Muscle of back (tissue), 11 donors: Measurements from ENCODE around the gene PCDH9. TPM values are rescaled to one million over a fixed set of nuclear protein-coding genes. Genes with fewer than 3 reads are reported as not detected.

Experiments used
- DNase-seq, 3 donors: peaks; one replicate each; pipeline versions ENCODE4 v3.0.0 to v3.0.0-alpha.2; 2013
- polyA plus RNA-seq, 10 donors: library from polyadenylated mRNA; unstranded; fragments of 120-200 nt; gene quantifications; one replicate each; pipeline ENCODE4 v1.2.1, GENCODE V29; 2013; ENCODE audit not compliant: insufficient read length in 10 of 10

Gene PCDH9
- polyA plus RNA-seq, 10 donors, result 2.1 to 5.4 (median 3.2) TPM

GRCh38 chr13:66357463-66357862 is 872.7 kb downstream of the PCDH9 start:
- DNase-seq, result no peak

GRCh38 chr13:66354879-66355751 is 875.0 kb downstream of the PCDH9 start:
- no peak for DNase-seq

- peak in 2 of 3 donors; percentile 26 to 37 for DNase-seq
These were observed 876.5 kb downstream of the PCDH9 start for GRCh38 chr13:66353664-66354063.

DNA sequence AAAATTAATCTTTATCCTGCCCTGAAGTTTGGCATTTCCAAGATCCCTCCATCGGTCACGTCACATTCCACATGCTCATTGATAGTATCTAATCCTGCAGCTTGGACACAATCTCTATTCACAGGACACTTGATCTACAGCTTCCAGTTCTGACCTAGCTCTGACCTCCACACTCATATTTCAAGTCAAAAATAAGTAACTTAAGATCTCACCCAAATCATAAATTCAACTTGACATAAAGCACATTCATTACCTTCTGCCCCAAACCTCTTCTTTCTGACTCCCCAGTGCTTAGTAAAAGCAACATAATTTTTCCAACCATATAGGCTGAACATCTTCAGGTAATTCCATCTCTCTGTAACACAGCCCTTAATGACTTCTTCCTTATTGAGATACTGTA is 880.2 kb downstream of the PCDH9 start:
- no peak for DNase-seq

DNA sequence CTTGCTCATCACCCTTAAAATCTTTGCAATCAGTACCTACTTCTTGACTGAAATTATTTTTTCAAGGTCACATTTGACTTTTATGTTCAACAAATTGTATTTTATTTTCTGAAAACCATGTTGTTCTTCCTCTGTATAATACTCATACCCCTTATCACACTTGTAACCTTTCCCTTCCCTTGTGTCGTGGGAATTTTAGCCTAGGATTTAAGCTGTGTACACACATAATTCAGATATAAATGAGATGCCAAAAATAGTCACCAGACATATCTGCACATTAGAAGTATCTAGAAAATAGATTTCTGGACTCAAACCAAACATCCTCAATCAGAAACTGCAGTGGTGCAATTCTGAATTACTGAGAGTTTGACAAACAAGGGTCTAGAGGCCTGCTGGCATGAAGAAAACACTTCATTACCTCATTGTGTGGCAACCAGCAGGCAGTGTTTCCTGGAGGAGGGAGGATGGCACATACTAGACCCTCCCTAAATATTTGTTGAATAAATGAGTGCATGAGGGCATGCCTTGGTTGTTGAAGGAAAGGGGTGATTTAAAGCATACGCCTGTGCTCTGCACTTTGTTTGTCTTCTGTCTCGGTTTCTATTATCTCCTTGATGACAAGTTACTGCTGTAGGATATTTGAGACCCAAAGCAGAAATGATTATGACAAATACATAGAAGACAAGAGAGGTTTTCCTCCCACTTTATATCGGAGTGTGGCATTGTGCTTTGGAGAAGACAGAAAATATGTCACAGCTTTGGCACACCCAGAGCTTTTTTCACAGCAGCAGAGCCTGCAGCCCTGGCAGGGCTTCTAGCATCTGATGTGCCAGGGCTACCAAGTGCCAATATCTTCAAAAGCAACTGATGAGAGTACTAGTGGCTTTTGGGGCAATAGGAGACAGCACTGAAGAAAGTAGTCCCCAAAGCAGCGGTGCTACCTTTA is 881.1 kb downstream of the PCDH9 start:
- peak in 1 of 3 donors; percentile 6 for DNase-seq

- no peak for DNase-seq
These were observed 882.5 kb downstream of the PCDH9 start for GRCh38 chr13:66347486-66348117.

- no peak for DNase-seq
These were observed 884.2 kb downstream of the PCDH9 start for GRCh38 chr13:66345971-66346370.

GRCh38 chr13:66345518-66345810 is 884.7 kb downstream of the PCDH9 start:
- DNase-seq, result no peak

DNA sequence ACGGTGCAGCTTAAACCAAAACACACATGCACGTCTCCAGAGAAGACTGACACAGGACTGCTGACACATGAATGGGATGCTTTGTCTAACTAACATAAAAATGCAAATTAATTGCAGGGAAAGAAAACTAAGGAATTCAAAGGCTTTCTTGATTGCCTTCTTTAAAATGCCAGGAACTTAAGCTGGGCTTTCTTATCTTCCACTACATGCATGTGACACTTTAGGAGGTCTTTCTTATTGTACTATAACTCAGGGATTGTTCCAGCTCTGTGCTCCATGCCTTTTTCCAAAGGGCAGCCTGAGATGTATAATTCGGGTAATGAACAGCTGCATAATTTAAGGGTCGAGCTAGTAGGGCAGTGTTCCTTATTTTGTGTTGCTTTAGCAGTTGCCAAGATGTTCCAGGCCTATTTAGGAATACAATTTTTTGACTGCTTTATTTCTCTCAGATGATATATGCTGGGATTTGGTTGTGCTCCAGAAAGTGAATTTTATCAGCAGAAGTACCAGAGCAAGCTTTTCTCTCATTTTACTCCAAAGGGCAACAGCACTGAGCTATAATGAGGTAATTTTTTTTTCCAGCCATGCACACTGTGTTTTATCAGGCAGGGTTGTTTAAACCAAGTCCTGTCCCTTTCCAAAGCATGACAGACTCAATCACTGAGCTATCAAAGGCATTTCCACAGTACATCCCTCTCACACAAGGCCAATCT is 885.2 kb downstream of the PCDH9 start:
- peak in 2 of 3 donors; percentile 10 to 44 for DNase-seq

- DNase-seq, result no peak
These were observed 886.8 kb downstream of the PCDH9 start for GRCh38 chr13:66343224-66343828.

- no peak for DNase-seq
These were observed 888.3 kb downstream of the PCDH9 start for GRCh38 chr13:66341635-66342377.

- no peak for DNase-seq
These were observed 890.9 kb downstream of the PCDH9 start for GRCh38 chr13:66339214-66339613.

GRCh38 chr13:66338542-66338941 is 891.6 kb downstream of the PCDH9 start:
- no peak for DNase-seq

DNA sequence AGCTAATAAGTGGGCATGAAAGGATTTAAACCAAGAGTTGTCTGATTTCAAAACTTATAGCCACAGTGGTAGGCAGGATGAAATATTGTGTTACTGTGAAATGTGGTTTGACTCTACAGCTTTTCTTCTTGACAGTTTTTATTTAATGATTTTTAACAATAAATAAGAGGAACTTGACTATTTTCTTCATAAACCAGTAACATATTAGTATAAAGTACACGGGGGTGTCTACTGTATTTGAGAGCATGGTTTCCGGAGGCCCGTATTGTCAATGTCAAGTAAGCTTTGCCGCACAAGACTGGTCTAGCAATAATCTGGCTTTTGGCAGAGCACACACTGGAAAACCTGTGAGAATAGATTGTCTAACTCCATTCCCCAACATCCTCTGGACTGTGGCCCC is 894.5 kb downstream of the PCDH9 start:
- no peak for DNase-seq

DNA sequence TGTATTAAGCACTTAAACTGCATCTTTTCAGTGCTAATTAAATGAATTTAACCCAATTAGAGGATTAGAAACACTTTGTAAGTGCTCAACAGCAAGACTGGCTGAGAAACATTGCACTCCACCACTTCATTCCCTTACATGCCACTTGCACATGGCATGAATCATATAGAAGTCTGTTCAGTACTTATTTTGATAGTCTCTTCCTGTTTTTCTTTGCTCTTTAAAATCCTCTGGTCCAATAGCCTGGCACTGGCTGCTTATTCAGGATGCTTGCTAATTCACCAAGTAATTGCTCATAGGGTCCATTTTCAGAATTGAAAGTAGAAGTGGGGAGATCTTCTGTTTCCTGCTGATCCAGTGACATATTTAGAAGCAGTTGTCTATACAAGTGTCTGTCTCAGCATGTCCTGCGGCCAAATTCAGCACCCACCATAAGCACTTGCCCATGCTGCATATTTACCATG is 900.1 kb downstream of the PCDH9 start:
- no peak for DNase-seq

DNA sequence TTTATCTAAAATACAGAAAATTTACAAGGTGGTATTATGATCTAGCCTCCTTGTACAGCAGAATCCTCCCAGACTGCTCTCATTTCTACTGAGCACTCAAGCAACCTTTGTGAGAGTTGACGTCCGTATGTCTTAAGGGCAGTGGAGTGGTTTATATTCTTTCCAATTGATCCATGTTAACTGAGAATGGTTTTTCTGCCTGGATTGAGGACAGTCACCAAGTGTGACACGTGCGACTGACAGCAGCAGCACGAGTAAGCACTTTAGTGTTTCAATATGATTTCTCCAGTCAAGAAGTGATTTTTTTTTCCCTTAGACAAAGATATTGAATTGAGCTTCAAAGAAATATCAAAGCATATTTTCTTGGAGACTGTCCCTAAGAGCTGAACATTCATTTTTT is 901.7 kb downstream of the PCDH9 start:
- DNase-seq, result no peak

DNA sequence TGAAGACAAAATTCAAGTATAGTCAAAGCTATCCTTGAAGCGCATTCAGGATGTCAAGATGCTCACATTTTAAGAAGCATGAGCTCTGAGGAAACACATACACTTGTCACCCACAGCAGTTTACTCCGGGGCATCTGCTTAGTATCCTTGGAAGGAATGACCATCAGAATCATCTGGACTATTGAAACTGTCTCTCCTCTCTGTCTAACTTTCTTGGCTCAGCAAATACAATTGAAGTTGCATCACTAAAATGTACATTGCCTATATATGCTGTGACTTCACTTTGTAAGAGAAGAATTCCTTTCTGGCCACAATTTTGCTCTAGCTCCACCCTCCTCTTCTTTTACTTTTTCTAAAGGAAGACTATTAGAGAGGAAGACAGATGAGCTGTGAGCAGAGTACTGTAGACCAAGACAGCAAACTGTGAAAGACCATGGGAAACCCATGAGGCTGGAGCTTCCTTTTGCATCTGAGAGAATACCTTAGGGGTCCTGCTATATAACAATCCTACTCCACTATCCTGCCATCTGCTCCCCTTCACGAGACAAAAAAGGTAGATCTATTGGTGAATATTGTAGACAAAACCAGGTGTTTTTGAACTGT is 906.3 kb downstream of the PCDH9 start:
- no peak for DNase-seq

DNA sequence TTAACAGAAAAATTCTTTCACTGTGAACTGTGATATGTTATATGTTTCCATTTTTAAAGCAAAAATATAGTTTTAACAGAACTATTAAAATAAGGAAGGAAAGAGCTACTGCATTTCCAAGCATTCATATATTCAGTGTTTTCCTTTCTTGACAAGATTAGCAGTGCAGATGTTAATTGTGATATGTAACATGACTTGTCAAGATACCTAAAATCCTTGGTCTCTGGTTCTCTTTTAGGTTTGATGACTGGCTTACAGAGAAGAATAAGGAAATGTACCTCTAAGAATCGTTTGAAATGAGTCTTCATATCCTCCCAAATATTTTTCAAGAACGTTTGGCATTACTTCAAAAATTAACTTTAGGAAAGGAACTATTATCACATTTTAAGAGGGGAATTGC is 907.2 kb downstream of the PCDH9 start:
- DNase-seq, result no peak

- DNase-seq, result no peak
These were observed 907.9 kb downstream of the PCDH9 start for GRCh38 chr13:66322193-66322740.

- no peak for DNase-seq
These were observed 915.2 kb downstream of the PCDH9 start for GRCh38 chr13:66314911-66315310.
